WTC11 (cell line): ENCODE data around the gene FSTL4. TPM values are rescaled to one million over a fixed set of nuclear protein-coding genes. Genes with fewer than 3 reads are reported as not detected.
A peak's percentile ranks its signal among the peaks of the same experiment; 100 is the strongest.

Source experiments
- ATAC-seq: fragments of 200-7000 bp; cut with Tn5 transposase; 2 replicates; pipeline ENCODE4 v1.10.0; 2021; ENCODE audit warnings: mild to moderate bottlenecking, moderate library complexity
- CTCF ChIA-PET: fragments of 300-600 bp; sonication (Branson Sonifier 250); formaldehyde crosslinking; loops from one replicate; lab custom pipeline; 2021; ENCODE audit warnings: antibody characterized with exemption; lab: Charles Lee
- POLR2A ChIA-PET: fragments of 350-600 bp; sonication (Branson Sonifier 250); formaldehyde crosslinking; loops from one replicate; lab custom pipeline; 2021; ENCODE audit warnings: antibody characterized with exemption; lab: Charles Lee
- DNase-seq: peaks from one replicate; pipeline ENCODE4 v3.0.0; 2021; ENCODE audit warnings: low spot score
- H3K27ac Mint-ChIP-seq: 2 replicates; pipeline ENCODE4 v1.8.0; 2021; ENCODE audit warnings: mixed read lengths
- H3K27me3 Mint-ChIP-seq: 2 replicates; pipeline ENCODE4 v1.8.0; 2021; ENCODE audit warnings: low read depth, mild to moderate bottlenecking, moderate library complexity, mixed read lengths
- H3K36me3 Mint-ChIP-seq: 2 replicates; pipeline ENCODE4 v1.8.0; 2021; ENCODE audit warnings: mixed read lengths
- H3K4me1 Mint-ChIP-seq: 2 replicates; pipeline ENCODE4 v1.8.0; 2022; ENCODE audit warnings: mixed read lengths
- H3K4me3 Mint-ChIP-seq: 2 replicates; pipeline ENCODE4 v1.8.0; 2021; ENCODE audit warnings: mild to moderate bottlenecking, moderate library complexity, mixed read lengths
- H3K9me3 Mint-ChIP-seq: 2 replicates; pipeline ENCODE4 v1.8.0; 2021; ENCODE audit warnings: mixed read lengths
- CBFB ChIP-seq: sonication (generic); formaldehyde crosslinking; IDR thresholded peaks from 2 replicates; pipeline ENCODE4 v1.8.1; 2022; ENCODE audit warnings: mild to moderate bottlenecking, low read depth, missing genetic modification reagents
- CDX4 ChIP-seq: fragments of 250-450 bp; sonication (Bioruptor Pico); IDR thresholded peaks from 2 replicates; pipeline ENCODE4 v1.9.0; 2021; ENCODE audit warnings: moderate library complexity, mild to moderate bottlenecking, inconsistent platforms, borderline replicate concordance
- ESRRA ChIP-seq: sonication (generic); formaldehyde crosslinking; IDR thresholded peaks from 2 replicates; pipeline ENCODE4 v1.8.1; 2022; ENCODE audit warnings: mild to moderate bottlenecking, missing genetic modification reagents, borderline replicate concordance
- GTF2I ChIP-seq: fragments of 250-450 bp; sonication (Bioruptor Pico); conservative IDR thresholded peaks from 2 replicates; pipeline ENCODE4 v1.4.0; 2021; ENCODE audit warnings: mild to moderate bottlenecking
- HMGA2 ChIP-seq: fragments of 250-450 bp; sonication (Bioruptor Pico); IDR thresholded peaks from 2 replicates; pipeline ENCODE4 v1.4.0; 2021; ENCODE audit warnings: mild to moderate bottlenecking, moderate library complexity
- IRF2 ChIP-seq: sonication (generic); formaldehyde crosslinking; IDR thresholded peaks from 2 replicates; pipeline ENCODE4 v1.8.0; 2022; ENCODE audit warnings: low read depth, missing genetic modification reagents, borderline replicate concordance
- KAT7 ChIP-seq: sonication (generic); formaldehyde crosslinking; IDR thresholded peaks from 2 replicates; pipeline ENCODE4 v1.8.1; 2023; ENCODE audit warnings: missing genetic modification reagents, mild to moderate bottlenecking, borderline replicate concordance
- MAX ChIP-seq: sonication (generic); formaldehyde crosslinking; IDR thresholded peaks from 2 replicates; pipeline ENCODE4 v1.8.0; 2022; ENCODE audit warnings: mild to moderate bottlenecking, missing genetic modification reagents
- NR2C2 ChIP-seq: sonication (generic); formaldehyde crosslinking; IDR thresholded peaks from 2 replicates; pipeline ENCODE4 v1.8.0; 2022; ENCODE audit warnings: mild to moderate bottlenecking, missing genetic modification reagents
- RELA ChIP-seq: sonication (generic); formaldehyde crosslinking; IDR thresholded peaks from 2 replicates; pipeline ENCODE4 v1.8.1; 2022; ENCODE audit warnings: missing genetic modification reagents, mild to moderate bottlenecking, borderline replicate concordance
- SMAD3 ChIP-seq: sonication (generic); formaldehyde crosslinking; IDR thresholded peaks from 2 replicates; pipeline ENCODE4 v1.8.0; 2022; ENCODE audit warnings: missing genetic modification reagents, mild to moderate bottlenecking, borderline replicate concordance
- TP53 ChIP-seq: sonication (generic); formaldehyde crosslinking; IDR thresholded peaks from 2 replicates; pipeline ENCODE4 v1.8.1; 2023; ENCODE audit warnings: mild to moderate bottlenecking, missing genetic modification reagents
- ZNF121 ChIP-seq: sonication (generic); formaldehyde crosslinking; IDR thresholded peaks from 2 replicates; pipeline ENCODE4 v1.8.0; 2023; ENCODE audit warnings: missing genetic modification reagents
- ZNF138 ChIP-seq: sonication (generic); formaldehyde crosslinking; conservative IDR thresholded peaks from 2 replicates; pipeline ENCODE4 v1.8.1; 2022; ENCODE audit warnings: mild to moderate bottlenecking, moderate library complexity, missing genetic modification reagents
- ZNF396 ChIP-seq: fragments of 250-450 bp; sonication (Bioruptor Pico); IDR thresholded peaks from 2 replicates; pipeline ENCODE4 v1.8.0; 2021; ENCODE audit warnings: mild to moderate bottlenecking, moderate library complexity, borderline replicate concordance
- ZNF423 ChIP-seq: fragments of 250-450 bp; sonication (Bioruptor Pico); IDR thresholded peaks from 2 replicates; pipeline ENCODE4 v2.1.2; 2022; ENCODE audit warnings: mild to moderate bottlenecking, moderate library complexity
- ZSCAN18 ChIP-seq: fragments of 250-450 bp; sonication (Bioruptor Pico); IDR thresholded peaks from 2 replicates; pipeline ENCODE4 v2.1.2; 2022; ENCODE audit warnings: mild to moderate bottlenecking, moderate library complexity
- total RNA-seq: library from RNA; stranded (reverse); gene quantifications from 3 replicates; pipeline ENCODE4 v1.2.3, GENCODE V29; 2021
- TF ChIP-seq, protein P1 (sequence below): sonication (generic); formaldehyde crosslinking; IDR thresholded peaks from 2 replicates; pipeline ENCODE4 v1.8.0; 2023; ENCODE audit warnings: missing genetic modification reagents
- TF ChIP-seq, protein P2 (sequence below): sonication (generic); formaldehyde crosslinking; IDR thresholded peaks from 2 replicates; pipeline ENCODE4 v1.8.1; 2023; ENCODE audit warnings: mild to moderate bottlenecking, missing genetic modification reagents, moderate library complexity
- TF ChIP-seq, protein P3 (sequence below): sonication (generic); formaldehyde crosslinking; conservative IDR thresholded peaks from 2 replicates; pipeline ENCODE4 v1.8.1; 2023; ENCODE audit warnings: mild to moderate bottlenecking, low read depth, missing genetic modification reagents, moderate library complexity
- TF ChIP-seq, protein P4 (sequence below): sonication (generic); formaldehyde crosslinking; conservative IDR thresholded peaks from 2 replicates; pipeline ENCODE4 v1.8.1; 2022; ENCODE audit warnings: mild to moderate bottlenecking, missing genetic modification reagents
- TF ChIP-seq, protein P5 (sequence below): fragments of 250-450 bp; sonication (Bioruptor Pico); IDR thresholded peaks from 2 replicates; pipeline ENCODE4 v1.9.0; 2021; ENCODE audit warnings: mild to moderate bottlenecking

The FSTL4 gene
- total RNA-seq, 1 experiment from 2014 or later = 6.1 TPM

DNA sequence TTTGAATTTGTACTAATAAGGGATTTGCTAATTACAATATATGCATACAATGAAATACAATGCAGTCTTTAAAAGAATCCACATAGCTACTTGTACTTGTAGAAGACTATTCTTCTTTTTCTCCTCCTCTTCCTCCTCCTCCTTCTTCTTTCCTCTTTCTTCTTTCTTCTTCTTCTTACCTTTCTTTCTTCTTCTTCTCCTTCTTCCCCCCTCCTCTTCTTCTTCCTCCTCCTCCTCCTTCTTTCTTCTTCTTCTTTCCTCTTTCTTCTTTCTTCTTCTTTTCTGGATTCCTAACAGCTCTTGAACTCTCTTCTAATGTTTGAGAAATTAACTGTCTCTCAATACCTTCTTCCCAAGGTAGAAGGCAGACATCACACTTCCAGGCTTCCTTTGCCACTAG, 29.3 kb upstream of the FSTL4 start (continued):
- no peak for TF ChIP-seq KAT7 (CRISPR knock-in tag)
- TF ChIP-seq, all 79 proteins: peak for 0

DNA sequence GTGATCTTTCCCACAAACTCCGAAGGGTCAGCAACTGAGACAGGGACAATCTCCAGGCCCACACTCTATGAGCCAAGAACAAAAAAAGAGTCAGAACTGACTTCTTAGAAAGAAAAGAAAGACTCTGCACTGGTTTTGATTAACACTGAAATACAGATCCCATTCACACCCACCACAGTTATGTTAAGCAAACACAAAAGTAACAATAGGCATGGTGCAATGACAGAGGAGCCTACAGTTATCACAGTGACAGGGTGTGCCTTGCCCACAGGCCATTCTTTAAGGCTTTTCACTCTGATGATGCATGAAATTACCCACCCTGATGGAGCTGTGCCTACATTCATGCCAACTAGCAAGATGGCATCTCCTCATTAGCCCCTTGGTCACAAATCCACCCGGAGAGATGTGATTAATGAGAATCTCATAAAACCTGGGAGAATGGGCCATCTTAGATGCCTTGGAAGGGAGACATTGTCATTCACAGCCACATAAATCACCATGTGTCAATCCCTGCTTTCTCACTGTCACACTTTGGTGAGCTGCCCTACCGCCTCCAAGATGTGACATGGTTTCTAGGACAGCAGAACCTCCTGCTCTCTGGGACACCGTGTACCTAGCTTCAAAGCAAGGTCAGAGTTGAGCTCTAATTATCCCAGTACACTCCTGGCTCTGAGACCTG, 27.6 kb upstream of the FSTL4 start:
- Mint-ChIP-seq H3K27me3 (peaks cover 2% of the 10 kb centered on the region; the same call in 1 of the 2 replicates), H3K4me3 (no peak overlapping the region), H3K36me3 (no peaks in the 10 kb centered on the region)
- POLR2A ChIA-PET = no interaction called here
- ATAC-seq (no peak), DNase-seq (no peak)
- CTCF ChIA-PET = no interaction called here
- no peak for TF ChIP-seq IRF2
- TF ChIP-seq ZSCAN18 (CRISPR knock-in tag) = no peak
- TF ChIP-seq ZNF138 (CRISPR knock-in tag) = no peak
- no peak for TF ChIP-seq RELA
- no peak for TF ChIP-seq ZNF423 (CRISPR knock-in tag)
- no peak for TF ChIP-seq HMGA2 (CRISPR knock-in tag)
- TF ChIP-seq ZNF121 (CRISPR knock-in tag) = no peak
- TF ChIP-seq, protein P1, sequence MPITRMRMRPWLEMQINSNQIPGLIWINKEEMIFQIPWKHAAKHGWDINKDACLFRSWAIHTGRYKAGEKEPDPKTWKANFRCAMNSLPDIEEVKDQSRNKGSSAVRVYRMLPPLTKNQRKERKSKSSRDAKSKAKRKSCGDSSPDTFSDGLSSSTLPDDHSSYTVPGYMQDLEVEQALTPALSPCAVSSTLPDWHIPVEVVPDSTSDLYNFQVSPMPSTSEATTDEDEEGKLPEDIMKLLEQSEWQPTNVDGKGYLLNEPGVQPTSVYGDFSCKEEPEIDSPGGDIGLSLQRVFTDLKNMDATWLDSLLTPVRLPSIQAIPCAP (CRISPR knock-in tag) = no peak
- no peak for TF ChIP-seq GTF2I (CRISPR knock-in tag)
- TF ChIP-seq CDX4 (CRISPR knock-in tag) = no peak
- no peak for TF ChIP-seq ESRRA
- TF ChIP-seq, protein P2, sequence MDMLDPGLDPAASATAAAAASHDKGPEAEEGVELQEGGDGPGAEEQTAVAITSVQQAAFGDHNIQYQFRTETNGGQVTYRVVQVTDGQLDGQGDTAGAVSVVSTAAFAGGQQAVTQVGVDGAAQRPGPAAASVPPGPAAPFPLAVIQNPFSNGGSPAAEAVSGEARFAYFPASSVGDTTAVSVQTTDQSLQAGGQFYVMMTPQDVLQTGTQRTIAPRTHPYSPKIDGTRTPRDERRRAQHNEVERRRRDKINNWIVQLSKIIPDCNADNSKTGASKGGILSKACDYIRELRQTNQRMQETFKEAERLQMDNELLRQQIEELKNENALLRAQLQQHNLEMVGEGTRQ (CRISPR knock-in tag) = no peak
- TF ChIP-seq SMAD3 (CRISPR knock-in tag) = no peak
- no peak for TF ChIP-seq ZNF396 (CRISPR knock-in tag)
- TF ChIP-seq TP53 (CRISPR knock-in tag) = no peak
- TF ChIP-seq, all 79 proteins: peak for 0
- no peaks in the 10 kb centered on the region for H3K9me3 Mint-ChIP-seq
- no peak overlapping the region for H3K27ac Mint-ChIP-seq
- peaks cover 2% of the 10 kb centered on the region; the same call in 1 of the 2 replicates for H3K4me1 Mint-ChIP-seq

GRCh38 chr5:133638436-133638835, 26.1 kb upstream of the FSTL4 start:
- ChIA-PET POLR2A (no interaction called here), CTCF (interaction anchor here (1.9 kb wide), 1 partner anchor 215 kb away, joined by 4 read pairs; no protein-coding TSS in a partner anchor)
- peaks cover 3% of the 10 kb centered on the region; the same call in 1 of the 2 replicates for H3K9me3 Mint-ChIP-seq
- H3K4me1 Mint-ChIP-seq = peaks cover 4% of the 10 kb centered on the region; the same call in 1 of the 2 replicates
- H3K36me3 Mint-ChIP-seq = no peaks in the 10 kb centered on the region
- no peak for DNase-seq
- peaks cover 2% of the 10 kb centered on the region; the same call in 1 of the 2 replicates for H3K27me3 Mint-ChIP-seq
- H3K27ac Mint-ChIP-seq = no peak overlapping the region
- ATAC-seq = peak; percentile 24; the same call in 1 of the 2 replicates
- H3K4me3 Mint-ChIP-seq = no peak overlapping the region
- TF ChIP-seq, protein P3, sequence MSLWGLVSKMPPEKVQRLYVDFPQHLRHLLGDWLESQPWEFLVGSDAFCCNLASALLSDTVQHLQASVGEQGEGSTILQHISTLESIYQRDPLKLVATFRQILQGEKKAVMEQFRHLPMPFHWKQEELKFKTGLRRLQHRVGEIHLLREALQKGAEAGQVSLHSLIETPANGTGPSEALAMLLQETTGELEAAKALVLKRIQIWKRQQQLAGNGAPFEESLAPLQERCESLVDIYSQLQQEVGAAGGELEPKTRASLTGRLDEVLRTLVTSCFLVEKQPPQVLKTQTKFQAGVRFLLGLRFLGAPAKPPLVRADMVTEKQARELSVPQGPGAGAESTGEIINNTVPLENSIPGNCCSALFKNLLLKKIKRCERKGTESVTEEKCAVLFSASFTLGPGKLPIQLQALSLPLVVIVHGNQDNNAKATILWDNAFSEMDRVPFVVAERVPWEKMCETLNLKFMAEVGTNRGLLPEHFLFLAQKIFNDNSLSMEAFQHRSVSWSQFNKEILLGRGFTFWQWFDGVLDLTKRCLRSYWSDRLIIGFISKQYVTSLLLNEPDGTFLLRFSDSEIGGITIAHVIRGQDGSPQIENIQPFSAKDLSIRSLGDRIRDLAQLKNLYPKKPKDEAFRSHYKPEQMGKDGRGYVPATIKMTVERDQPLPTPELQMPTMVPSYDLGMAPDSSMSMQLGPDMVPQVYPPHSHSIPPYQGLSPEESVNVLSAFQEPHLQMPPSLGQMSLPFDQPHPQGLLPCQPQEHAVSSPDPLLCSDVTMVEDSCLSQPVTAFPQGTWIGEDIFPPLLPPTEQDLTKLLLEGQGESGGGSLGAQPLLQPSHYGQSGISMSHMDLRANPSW (CRISPR knock-in tag) = no peak
- TF ChIP-seq, protein P1 (CRISPR knock-in tag) = no peak
- no peak for TF ChIP-seq CBFB (CRISPR knock-in tag)
- no peak for TF ChIP-seq ZNF396 (CRISPR knock-in tag)
- TF ChIP-seq, protein P4, sequence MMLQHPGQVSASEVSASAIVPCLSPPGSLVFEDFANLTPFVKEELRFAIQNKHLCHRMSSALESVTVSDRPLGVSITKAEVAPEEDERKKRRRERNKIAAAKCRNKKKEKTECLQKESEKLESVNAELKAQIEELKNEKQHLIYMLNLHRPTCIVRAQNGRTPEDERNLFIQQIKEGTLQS (CRISPR knock-in tag) = no peak
- TF ChIP-seq, protein P5, sequence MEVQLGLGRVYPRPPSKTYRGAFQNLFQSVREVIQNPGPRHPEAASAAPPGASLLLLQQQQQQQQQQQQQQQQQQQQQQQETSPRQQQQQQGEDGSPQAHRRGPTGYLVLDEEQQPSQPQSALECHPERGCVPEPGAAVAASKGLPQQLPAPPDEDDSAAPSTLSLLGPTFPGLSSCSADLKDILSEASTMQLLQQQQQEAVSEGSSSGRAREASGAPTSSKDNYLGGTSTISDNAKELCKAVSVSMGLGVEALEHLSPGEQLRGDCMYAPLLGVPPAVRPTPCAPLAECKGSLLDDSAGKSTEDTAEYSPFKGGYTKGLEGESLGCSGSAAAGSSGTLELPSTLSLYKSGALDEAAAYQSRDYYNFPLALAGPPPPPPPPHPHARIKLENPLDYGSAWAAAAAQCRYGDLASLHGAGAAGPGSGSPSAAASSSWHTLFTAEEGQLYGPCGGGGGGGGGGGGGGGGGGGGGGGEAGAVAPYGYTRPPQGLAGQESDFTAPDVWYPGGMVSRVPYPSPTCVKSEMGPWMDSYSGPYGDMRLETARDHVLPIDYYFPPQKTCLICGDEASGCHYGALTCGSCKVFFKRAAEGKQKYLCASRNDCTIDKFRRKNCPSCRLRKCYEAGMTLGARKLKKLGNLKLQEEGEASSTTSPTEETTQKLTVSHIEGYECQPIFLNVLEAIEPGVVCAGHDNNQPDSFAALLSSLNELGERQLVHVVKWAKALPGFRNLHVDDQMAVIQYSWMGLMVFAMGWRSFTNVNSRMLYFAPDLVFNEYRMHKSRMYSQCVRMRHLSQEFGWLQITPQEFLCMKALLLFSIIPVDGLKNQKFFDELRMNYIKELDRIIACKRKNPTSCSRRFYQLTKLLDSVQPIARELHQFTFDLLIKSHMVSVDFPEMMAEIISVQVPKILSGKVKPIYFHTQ (CRISPR knock-in tag) = no peak
- no peak for TF ChIP-seq IRF2
- no peak for TF ChIP-seq NR2C2 (CRISPR knock-in tag)
- no peak for TF ChIP-seq MAX (CRISPR knock-in tag)
